Ovary (tissue), 3 donors: ENCODE results near the gene MUC21.

ENCODE experiments used
- EP300 ChIP-seq: sonication (generic); formaldehyde crosslinking; IDR thresholded peaks from one replicate; pipeline ENCODE4 v1.6.1; 2017; ENCODE audit warnings: antibody characterized with exemption
- TF ChIP-seq, protein P1 (sequence below), 3 donors: fragments of 450-650 bp in 2 of 3; fragments of 200-600 bp in 1 of 3; IDR thresholded peaks; one replicate each; pipeline versions ENCODE4 v1.5.1 to v1.8.0; 2016 to 2022; ENCODE audit warnings: antibody characterized with exemption in 3 of 3, mild to moderate bottlenecking in 1 of 3
- donor health status: DM: no; HTN: no; CAD: no.

DNA sequence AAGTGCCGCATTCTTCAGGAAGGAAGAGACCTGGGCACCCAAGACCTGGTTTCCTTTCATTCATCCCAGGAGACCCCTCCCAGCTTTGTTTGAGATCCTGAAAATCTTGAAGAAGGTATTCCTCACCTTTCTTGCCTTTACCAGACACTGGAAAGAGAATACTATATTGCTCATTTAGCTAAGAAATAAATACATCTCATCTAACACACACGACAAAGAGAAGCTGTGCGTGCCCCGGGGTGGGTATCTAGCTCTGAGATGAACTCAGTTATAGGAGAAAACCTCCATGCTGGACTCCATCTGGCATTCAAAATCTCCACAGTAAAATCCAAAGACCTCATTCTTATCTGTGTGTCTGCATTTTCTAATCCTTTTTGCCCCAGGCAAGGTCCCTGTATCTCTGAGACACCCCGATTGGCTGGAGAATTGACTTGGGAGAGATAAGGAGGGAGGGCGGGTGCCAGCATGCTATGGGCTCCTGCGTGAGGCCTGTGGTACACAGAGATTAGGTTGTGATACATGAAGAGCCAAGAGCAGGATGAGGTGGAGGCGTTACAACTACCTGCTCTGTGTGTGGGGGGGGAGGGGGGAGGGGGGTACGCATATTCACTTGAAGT is 4.8 kb downstream of the MUC21 start:
- TF ChIP-seq EP300, result no peak
- TF ChIP-seq, protein P1, sequence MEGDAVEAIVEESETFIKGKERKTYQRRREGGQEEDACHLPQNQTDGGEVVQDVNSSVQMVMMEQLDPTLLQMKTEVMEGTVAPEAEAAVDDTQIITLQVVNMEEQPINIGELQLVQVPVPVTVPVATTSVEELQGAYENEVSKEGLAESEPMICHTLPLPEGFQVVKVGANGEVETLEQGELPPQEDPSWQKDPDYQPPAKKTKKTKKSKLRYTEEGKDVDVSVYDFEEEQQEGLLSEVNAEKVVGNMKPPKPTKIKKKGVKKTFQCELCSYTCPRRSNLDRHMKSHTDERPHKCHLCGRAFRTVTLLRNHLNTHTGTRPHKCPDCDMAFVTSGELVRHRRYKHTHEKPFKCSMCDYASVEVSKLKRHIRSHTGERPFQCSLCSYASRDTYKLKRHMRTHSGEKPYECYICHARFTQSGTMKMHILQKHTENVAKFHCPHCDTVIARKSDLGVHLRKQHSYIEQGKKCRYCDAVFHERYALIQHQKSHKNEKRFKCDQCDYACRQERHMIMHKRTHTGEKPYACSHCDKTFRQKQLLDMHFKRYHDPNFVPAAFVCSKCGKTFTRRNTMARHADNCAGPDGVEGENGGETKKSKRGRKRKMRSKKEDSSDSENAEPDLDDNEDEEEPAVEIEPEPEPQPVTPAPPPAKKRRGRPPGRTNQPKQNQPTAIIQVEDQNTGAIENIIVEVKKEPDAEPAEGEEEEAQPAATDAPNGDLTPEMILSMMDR (IDR thresholded peaks at IDR 0.05), result no peak
